ENCODE measurements around the gene LRP2.
"Not testable (repeated sequence)": the region's sequence is repeated elsewhere in the genome, so short reads cannot be mapped to it uniquely, and the experiment has no call there.

LRP2 gene

GRCh38 chr2:169298007-169298406, 64.3 kb downstream of the LRP2 start:
- no peak for DNase-seq

- DNase-seq, result no peak
Observed at GRCh38 chr2:169294001-169294675, 68.2 kb downstream of the LRP2 start.

GRCh38 chr2:169291517-169291916, 70.8 kb downstream of the LRP2 start:
- DNase-seq, result no peak

GRCh38 chr2:169290433-169290832, 71.9 kb downstream of the LRP2 start:
- DNase-seq, result no peak

GRCh38 chr2:169287666-169288065, 74.7 kb downstream of the LRP2 start:
- DNase-seq, result no peak

- no peak for DNase-seq
Observed at GRCh38 chr2:169286624-169287231, 75.6 kb downstream of the LRP2 start.

- DNase-seq, result no peak
Observed at GRCh38 chr2:169285531-169286235, 76.7 kb downstream of the LRP2 start.

- no peak for DNase-seq
Observed at GRCh38 chr2:169280502-169280901, 81.8 kb downstream of the LRP2 start.

- DNase-seq, result no peak
Observed at GRCh38 chr2:169275696-169276444, 86.5 kb downstream of the LRP2 start.

- DNase-seq, result no peak
Observed at GRCh38 chr2:169272010-169272409, 90.3 kb downstream of the LRP2 start.

- DNase-seq, result not testable (repeated sequence)
Observed at GRCh38 chr2:169270574-169270973, 91.8 kb downstream of the LRP2 start.

GRCh38 chr2:169265591-169265990, 96.7 kb downstream of the LRP2 start:
- no peak for DNase-seq

GRCh38 chr2:169260846-169261642, 101.3 kb downstream of the LRP2 start:
- DNase-seq, result no peak

- no peak for DNase-seq
Observed at GRCh38 chr2:169260246-169260645, 102.1 kb downstream of the LRP2 start.

- no peak for DNase-seq
Observed at GRCh38 chr2:169259402-169259801, 102.9 kb downstream of the LRP2 start.

- DNase-seq, result no peak
Observed at GRCh38 chr2:169258045-169258601, 104.2 kb downstream of the LRP2 start.

- no peak for DNase-seq
Observed at GRCh38 chr2:169254774-169255173, 107.6 kb downstream of the LRP2 start.

GRCh38 chr2:169247211-169247610, 115.1 kb downstream of the LRP2 start:
- no peak for DNase-seq

- DNase-seq, result no peak
Observed at GRCh38 chr2:169240405-169240804, 121.9 kb downstream of the LRP2 start.

GRCh38 chr2:169237939-169238338, 124.4 kb downstream of the LRP2 start:
- no peak for DNase-seq

- no peak for DNase-seq
Observed at GRCh38 chr2:169237286-169237685, 125.0 kb downstream of the LRP2 start.

GRCh38 chr2:169232551-169233154, 129.7 kb downstream of the LRP2 start:
- no peak for DNase-seq

Data from fibroblast of skin of right biceps (primary cell).